Body of pancreas (tissue), 4 donors: ENCODE measurements around the gene FAM72A. TPM values are rescaled to one million over a fixed set of nuclear protein-coding genes. Genes with fewer than 3 reads are reported as not detected.
"Not testable (repeated sequence)": the region's sequence is repeated elsewhere in the genome, so short reads cannot be mapped to it uniquely, and the experiment has no call there.

Experiments
- ATAC-seq: fragments of 150-250 bp; one replicate; pipeline ENCODE4 v1.9.1; 2016
- DNase-seq, 4 donors: peaks; one replicate each; pipeline ENCODE4 v3.0.0-alpha.2; 2019
- H3K27ac ChIP-seq, 4 donors: fragments of 200-600 bp; sonication (generic); 1 replicate in 3 of 4; 2 replicates in 1 of 4; pipeline versions ENCODE4 v1.5.1 to v1.6.1; 2016 to 2019; ENCODE audit warnings: mild to moderate bottlenecking in 1 of 4, mixed read lengths in 1 of 4, moderate library complexity in 1 of 4
- H3K27me3 ChIP-seq, 2 donors: fragments of 200-600 bp; sonication (generic); one replicate each; pipeline ENCODE4 v1.6.0; 2016; ENCODE audit warnings: mild to moderate bottlenecking in 1 of 2
- H3K36me3 ChIP-seq, 2 donors: fragments of 200-600 bp; sonication (generic); replicated peaks in 1 of 2; 2 replicates each; pipeline ENCODE4 v1.5.1; 2016; ENCODE audit warnings: low read depth in 2 of 2; ENCODE audit not compliant: insufficient read depth in 1 of 2
- H3K4me1 ChIP-seq: fragments of 200-600 bp; sonication (generic); one replicate; pipeline ENCODE4 v1.6.0; 2016
- H3K4me3 ChIP-seq, 2 donors: fragments of 200-600 bp; sonication (generic); 1 replicate in 1 of 2; 2 replicates in 1 of 2; pipeline ENCODE4 v1.5.1; 2016 to 2019
- H3K9me3 ChIP-seq, 3 donors: fragments of 200-600 bp; sonication (generic); 1 replicate in 2 of 3; 2 replicates in 1 of 3; pipeline ENCODE4 v1.5.1; 2016
- WGBS, 2 donors: methylation state at CpG; one replicate each; pipeline ENCODE4 v1.1.5; 2017; 5-methylcytosine and 5-hydroxymethylcytosine counted together
- intact Hi-C: fragments of 100-400 bp; cut with DNase I; formaldehyde crosslinking; loops from one replicate; pipeline ENCODE4 v1.15.1; 2023
- total RNA-seq, 2 donors: library from RNA; depleted of rRNA; stranded (reverse); fragments of >200 nt; gene quantifications; one replicate each; pipeline ENCODE4 v1.1.0, GENCODE V29; 2016

FAM72A gene
- 10 to 100 TPM in 1 of 2 donors, not detected in 1; 11.9 TPM for total RNA-seq

DNA sequence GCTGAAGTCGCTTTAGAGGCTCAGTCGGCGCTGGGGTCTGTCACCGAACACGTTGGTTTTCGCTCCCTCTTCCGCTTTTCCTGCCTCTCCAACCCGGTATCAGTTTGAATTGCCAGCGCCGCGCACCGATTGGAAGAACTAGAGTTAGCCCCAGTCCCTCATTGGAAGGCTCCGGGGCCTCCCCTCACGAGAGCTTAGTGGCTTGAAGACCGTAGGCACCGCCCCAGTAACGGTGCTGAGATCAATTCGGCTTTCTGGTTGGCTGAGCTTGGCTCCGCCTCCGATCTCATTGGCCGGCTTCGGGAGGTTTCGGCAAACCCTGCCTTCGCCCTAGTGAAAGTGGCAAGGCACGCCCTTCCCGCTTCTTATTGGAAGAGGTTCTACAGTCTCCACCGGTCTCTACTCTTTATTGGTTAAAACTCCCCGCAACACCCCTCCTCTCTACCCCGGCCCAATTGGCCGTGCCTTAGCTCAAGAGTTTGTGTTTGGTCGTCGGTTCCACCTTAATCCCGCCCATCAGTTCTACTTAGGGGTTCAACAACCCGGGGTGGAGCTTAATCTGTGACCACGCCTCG is at the start of gene FAM72A:
FAM72A (minus strand) TSS at position 51 of the 575 bp plus-strand sequence. CDS start 814 bp downstream, outside the sequence.
- H3K27me3 ChIP-seq, intact Hi-C loops, H3K4me3 ChIP-seq, H3K36me3 ChIP-seq, H3K9me3 ChIP-seq, H3K4me1 ChIP-seq: not testable (repeated sequence)
- peak; percentile 92 for ATAC-seq
- H3K27ac ChIP-seq: peak within 1 kb of the TSS; percentile 50 to 74 (median 66)
- 0 to 1% methylated on average over 15 to 23 of the region's 36 CpGs for WGBS, 2 donors
- peak; percentile 97 to 99 (median 97) for DNase-seq

DNA sequence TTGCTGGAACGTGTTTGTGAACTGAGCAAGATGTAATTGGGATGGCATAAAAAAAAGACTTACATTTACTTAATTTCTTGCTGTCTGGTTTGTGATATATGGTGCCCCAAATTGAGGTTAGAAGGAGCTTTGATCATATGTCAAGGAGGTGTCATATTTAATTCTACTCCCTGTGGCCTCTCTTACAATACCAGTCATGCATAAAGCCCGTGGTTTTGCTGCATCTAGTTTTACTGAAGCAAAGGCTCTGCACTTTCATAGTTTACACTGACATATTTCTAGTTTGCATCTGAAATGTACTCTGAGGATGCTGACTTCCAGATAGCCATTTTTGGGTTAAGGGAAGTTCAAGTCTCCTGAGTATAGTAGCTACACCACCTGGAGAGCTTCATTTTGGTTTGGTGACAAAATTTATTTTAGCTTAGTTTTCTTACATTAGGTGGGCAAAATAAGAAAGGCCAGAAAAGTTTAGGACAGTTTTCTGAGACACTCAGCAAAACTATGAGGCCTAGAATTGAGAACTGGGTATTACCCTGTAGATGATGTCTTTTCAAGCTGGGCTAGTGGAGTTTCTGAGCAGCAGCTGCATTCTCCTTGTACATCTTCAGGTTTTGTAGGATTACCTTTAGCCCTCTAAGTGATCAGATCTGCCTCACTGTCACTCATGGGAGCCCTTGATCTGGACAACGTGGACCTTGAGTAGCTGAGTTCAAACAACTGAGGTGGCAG is 48.5 kb upstream of the FAM72A start:
- DNase-seq, H3K4me3 ChIP-seq, H3K36me3 ChIP-seq, H3K27ac ChIP-seq, H3K27me3 ChIP-seq, H3K9me3 ChIP-seq, ATAC-seq, H3K4me1 ChIP-seq, intact Hi-C loops: not testable (repeated sequence)
- 17 to 65% methylated on average over 1 to 2 of the region's 3 CpGs for WGBS, 2 donors

DNA sequence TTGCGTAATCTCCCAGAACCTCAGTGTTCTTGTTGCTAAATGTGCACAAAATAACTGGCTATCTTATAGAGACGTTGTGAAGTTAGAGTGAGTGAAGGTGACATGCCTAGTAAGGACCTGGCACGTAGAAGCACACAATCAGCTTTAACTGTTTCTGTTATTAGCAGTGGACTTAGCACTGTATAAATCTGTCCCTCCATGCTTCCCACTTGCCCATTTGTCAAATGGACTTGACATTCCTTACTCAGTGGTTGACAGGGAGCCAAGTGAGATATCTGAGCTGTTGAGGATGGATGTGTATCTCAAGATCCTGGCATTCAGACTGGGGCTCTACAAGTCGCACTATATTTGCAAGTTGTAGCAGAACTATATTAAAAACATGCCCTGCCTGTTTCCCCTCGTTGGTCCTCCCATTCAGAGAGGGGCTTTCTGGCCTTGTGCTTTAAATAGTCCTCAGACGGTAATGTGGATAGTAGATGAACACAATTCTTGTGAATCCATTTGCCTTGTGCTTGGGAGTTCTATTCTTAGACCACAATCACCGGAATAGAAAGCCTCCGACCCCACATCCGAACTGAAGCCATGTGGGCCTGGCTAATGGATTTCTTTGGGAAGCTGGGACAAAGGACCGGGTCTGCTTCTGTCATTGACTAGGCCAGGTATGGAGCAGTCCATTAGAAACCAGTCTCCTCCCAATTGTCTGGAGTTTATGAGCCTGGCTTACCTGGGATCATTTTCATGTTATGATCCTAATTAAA is 43.7 kb upstream of the FAM72A start:
- intact Hi-C loops, H3K36me3 ChIP-seq, H3K27me3 ChIP-seq, H3K4me3 ChIP-seq, H3K27ac ChIP-seq, H3K4me1 ChIP-seq, DNase-seq, H3K9me3 ChIP-seq, ATAC-seq: not testable (repeated sequence)
- no CpG with 5 or more reads among the region's 10 CpGs for WGBS, 2 donors

DNA sequence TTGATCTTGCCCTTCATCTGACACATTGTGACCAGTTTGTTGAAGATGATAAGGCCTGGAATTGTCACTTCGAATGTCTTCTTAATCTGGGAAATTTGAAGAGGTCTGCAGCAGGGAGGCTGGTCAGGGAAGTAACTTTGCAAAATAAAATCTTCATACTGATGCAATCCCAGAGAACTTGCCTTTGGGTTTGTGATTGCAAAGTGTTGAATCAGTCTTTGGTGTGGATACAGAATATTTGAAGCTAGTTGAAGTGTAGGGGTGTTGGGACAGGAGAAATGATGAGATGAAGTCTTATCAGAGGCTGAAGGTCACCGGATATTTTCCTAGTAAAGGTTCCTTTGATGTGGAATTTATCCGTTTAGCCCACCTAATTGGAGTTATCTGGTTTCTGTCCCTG is 42.8 kb upstream of the FAM72A start:
- WGBS, 2 donors: 58 to 82% methylated on average over 1 of the region's 3 CpGs
- DNase-seq, H3K36me3 ChIP-seq, H3K4me3 ChIP-seq, H3K27me3 ChIP-seq, H3K9me3 ChIP-seq, ATAC-seq, intact Hi-C loops, H3K27ac ChIP-seq, H3K4me1 ChIP-seq: not testable (repeated sequence)

DNA sequence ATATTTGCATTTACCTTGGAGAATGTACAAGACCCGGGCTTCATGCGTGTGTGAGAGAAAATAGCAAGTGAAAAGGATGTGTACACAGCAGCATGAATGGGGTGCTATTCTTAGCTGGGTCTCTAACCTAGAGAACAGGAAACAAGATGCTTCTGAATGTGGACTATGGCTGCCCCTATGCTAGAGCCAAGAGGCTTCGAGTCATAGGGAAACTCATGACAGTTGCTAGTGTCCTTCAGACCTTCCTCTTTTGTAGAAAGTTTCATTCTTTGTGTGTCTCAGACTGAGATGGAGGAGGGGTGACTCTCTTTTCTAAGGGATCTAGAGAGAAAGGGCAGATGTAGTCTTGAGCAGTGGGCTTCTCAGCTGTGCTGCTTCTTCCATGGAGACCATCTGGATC is 40.7 kb upstream of the FAM72A start:
- H3K4me1 ChIP-seq, H3K27ac ChIP-seq, ATAC-seq, intact Hi-C loops, H3K9me3 ChIP-seq, H3K4me3 ChIP-seq, DNase-seq, H3K27me3 ChIP-seq, H3K36me3 ChIP-seq: not testable (repeated sequence)
- WGBS, 2 donors: 21 to 37% methylated on average over 1 to 3 of the region's 3 CpGs

DNA sequence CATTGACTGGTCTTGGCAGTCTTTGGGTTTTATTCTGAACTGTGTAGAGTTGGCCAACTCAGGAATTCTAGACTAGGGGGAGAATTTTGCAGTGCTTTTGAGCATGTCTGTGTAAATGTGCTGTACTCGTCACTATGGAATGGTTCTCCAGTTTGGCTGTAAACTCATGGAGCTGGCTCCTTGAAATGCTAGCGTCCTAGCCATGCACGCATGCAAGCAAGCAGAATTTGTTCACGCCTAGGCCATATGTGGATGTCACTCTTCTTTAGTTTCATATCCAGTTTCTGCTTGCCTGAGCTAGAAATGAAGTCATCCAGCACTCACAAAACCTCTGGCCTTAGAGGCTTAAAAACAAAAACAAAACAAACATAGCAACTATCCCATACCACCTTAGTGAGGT is 37.6 kb upstream of the FAM72A start:
- H3K4me3 ChIP-seq, intact Hi-C loops, H3K36me3 ChIP-seq, H3K4me1 ChIP-seq, H3K9me3 ChIP-seq, H3K27ac ChIP-seq, DNase-seq, H3K27me3 ChIP-seq, ATAC-seq: not testable (repeated sequence)
- WGBS, 2 donors: 82 to 100% methylated on average over 4 of the region's 4 CpGs

DNA sequence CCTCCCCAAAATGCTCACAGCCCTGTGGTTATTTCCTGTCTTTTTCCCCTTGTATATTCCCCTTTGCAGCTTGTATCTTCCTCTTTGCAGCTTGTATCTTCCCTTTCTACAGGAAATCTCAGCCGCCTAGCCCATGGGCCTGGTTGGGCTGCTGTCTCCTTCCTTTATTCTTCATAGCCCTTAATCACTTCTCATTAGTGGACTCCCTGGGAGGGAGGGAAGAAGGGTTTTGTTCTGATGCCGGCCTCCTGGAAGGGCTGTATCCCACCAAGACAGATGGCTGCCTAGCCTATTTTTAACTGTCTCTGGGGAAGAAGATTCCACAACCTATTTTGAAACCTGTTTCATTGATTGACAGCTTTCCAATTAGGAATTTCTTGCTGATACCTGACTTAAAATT is 32.6 kb upstream of the FAM72A start:
- ATAC-seq, intact Hi-C loops, H3K36me3 ChIP-seq, H3K27ac ChIP-seq, DNase-seq, H3K9me3 ChIP-seq, H3K27me3 ChIP-seq, H3K4me3 ChIP-seq, H3K4me1 ChIP-seq: not testable (repeated sequence)
- no CpG with 5 or more reads among the region's 2 CpGs for whole genome bisulfite sequencing, 2 donors

DNA sequence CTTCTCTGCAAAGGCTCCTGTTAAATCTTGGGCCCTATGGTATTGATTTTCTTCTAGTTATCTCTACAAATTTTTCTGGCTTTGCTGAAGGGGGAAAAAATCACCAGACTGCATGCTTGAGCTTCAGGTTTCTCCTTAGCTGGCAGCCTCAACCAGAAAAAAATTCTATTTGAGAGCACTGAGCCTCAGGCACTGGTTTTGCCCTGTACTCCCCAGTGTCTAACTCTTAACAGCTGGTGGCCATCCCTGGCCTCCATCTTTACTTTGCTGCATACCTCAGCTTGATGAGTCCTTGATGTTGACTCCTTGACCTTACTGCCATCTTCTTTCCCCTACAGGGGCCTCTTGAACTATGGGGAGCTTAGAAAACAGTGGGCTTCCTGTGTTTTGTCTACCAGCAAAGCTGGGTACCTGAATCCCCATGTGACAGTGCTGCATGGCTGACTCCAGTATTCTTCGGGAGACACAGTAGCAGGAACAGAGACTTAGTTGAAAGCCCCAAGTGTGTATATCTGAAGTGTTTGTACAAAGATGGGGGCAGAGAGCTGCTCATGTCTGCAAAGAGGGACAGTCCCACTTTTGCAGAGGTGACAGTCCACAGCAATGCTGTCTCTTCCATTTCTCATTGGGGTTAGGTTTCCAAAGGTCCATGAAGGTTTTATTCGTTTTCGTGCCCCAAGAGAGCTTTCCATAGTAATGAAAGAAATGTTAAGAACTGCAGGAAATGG is 31.7 kb upstream of the FAM72A start:
- 76 to 92% methylated on average over 2 of the region's 3 CpGs for WGBS, 2 donors
- H3K4me1 ChIP-seq, ATAC-seq, intact Hi-C loops, H3K27ac ChIP-seq, H3K4me3 ChIP-seq, DNase-seq, H3K27me3 ChIP-seq, H3K9me3 ChIP-seq, H3K36me3 ChIP-seq: not testable (repeated sequence)

DNA sequence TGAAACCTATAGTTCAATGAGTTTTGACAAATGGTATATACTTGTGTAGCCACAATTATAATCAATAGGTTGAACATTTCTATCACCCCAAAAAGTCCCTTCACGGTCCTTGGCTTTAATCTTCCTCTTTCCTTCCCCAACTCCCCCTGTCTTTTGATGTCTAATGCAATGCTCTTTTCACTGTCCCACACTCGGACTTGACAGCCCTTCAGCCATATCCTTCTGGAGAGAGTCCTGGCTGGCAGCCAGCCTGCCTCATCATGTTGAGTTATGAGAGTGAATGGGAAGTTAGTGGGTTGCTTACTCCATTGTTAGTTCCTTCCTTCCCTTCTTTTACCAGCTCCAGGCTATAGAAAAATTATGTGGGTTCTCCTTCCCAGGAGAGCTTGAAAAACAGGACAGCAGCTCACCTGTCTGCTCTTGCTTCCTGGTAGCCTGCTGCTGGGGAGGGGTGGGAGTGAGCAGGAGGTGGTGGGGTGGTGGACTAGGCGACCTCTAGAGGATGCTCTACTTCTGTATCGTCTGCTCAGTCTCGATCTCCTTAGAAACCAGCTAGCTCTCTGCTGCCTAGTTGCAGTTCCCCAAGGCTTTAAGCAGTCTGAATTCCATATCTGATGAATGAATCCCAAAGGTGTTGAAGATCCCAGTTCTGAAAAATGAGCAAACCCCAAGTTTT is 30.5 kb upstream of the FAM72A start:
- intact Hi-C loops: not testable (repeated sequence)

DNA sequence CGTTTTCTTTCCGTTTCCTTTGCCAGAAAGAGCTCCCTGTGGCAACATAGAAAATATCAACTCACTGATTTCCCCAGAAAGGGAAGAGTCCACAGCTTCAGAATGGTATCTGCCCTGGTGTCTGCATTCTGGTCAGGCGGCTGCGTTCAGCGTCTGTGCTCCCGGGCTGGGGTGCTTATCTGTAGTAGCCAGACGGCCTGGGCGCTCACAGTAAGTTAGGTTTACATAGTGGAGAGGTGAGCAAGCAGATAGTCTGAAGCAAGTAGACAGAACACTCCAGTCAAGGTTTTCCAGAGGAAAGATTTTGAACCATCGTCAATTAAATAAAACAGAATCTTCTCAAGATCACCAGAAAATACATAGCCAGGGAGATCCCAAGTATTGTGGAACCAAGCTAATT is 29.4 kb upstream of the FAM72A start:
- 42 to 60% methylated on average over 6 of the region's 9 CpGs for WGBS, 2 donors

More for the DNA sequence above, 30.5 kb upstream of the FAM72A start:
- H3K4me3 ChIP-seq, H3K27me3 ChIP-seq, DNase-seq, H3K27ac ChIP-seq, H3K36me3 ChIP-seq, H3K9me3 ChIP-seq, H3K4me1 ChIP-seq: not testable (repeated sequence)
- peak; percentile 38 for ATAC-seq
- WGBS, 2 donors: 69% methylated on average over 2 of the region's 5 CpGs; no CpG with 5 or more reads in 1 of the 2 donors

DNA sequence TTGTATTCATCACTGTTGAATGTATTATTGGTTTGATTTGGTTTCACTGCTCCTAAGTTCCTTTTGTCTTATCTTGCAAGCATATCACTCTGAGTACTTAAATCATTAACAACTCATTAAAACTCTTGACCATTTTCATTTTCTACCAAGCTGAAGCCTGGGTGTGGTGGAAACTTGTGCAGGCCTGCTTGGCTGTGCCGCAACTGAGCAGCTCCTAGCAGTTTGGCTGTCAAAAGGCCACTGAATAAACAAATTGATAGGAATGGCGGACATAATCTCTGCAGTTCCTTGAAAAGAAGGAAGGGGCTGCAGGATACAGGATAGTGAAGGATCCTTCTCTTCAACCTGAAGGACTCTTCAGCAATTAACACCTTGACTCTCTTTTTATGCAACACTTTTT is 26.6 kb upstream of the FAM72A start:
- H3K27me3 ChIP-seq, DNase-seq, H3K4me1 ChIP-seq, H3K4me3 ChIP-seq, H3K9me3 ChIP-seq, ATAC-seq, H3K27ac ChIP-seq, intact Hi-C loops, H3K36me3 ChIP-seq: not testable (repeated sequence)
- 77 to 80% methylated on average over 1 to 2 of the region's 2 CpGs for WGBS, 2 donors

More for the DNA sequence above, 29.4 kb upstream of the FAM72A start:
- ATAC-seq, H3K9me3 ChIP-seq, intact Hi-C loops, H3K27me3 ChIP-seq, H3K36me3 ChIP-seq, H3K4me3 ChIP-seq, H3K27ac ChIP-seq, H3K4me1 ChIP-seq: not testable (repeated sequence)
- peak in 1 of 4 donors; percentile 6 for DNase-seq
